ENCODE measurements around the gene CCND2.

CCND2 gene

DNA sequence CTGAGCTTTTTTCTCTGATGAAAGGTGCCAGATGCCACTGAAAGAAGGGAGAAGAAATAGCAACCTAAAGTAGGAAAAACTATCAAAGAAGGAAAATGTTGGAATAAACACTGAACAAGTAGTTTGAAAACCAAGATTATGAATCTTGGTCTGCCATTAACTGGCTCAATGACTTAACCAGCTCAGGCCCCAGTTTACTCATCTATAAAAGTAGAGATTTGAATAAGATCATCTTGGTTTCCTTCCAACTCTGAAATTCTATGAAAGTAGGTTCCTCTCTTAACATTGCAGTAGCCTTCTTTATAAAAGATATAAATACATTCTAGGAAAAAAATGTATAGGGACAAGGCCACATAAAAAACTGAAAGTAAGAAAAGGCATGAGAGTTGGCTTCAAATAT, 16.1 kb upstream of the CCND2 start:
- DNase-seq, result no peak

DNA sequence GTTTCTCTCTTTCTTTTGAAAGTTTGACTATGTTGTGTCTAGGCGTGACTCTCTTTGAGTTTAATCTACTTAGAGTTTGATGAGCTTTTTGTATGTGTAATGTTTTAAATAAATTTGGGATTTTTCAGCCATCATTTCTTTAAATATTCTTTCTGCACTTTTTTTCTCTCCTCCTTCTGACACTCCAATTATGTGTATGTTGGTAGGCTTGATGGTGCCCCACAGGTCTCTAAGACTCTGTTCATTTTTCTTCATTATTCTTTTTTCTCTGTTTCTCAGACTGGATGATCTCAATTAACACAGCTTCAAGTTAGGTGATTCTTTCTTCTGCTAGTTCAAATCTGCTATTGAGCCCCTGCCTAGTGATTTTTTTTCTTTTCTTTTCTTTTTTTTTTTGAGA, 14.5 kb upstream of the CCND2 start:
- no peak for DNase-seq

DNA sequence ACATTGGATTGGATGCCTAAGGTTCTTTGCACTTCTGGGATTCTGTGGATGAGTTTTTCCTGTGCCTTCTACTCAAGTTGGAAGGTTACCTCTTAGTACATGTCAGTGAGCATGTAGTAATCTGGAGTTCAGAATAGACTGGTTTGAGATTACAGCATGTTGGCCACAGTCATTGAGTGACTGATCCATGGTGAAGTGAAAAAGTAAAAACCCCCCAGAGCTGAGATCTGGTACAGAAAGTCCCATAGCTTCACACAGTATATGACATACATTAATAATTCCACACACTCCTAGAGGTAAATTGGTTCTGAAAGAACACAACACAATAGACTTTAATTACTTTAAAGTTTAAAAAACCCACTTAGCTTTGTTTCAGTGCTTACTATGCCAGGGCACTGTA, 11.9 kb upstream of the CCND2 start:
- no peak for DNase-seq

- DNase-seq, result no peak
Observed at GRCh38 chr12:4265280-4265679, 8.3 kb upstream of the CCND2 start.

- no peak for DNase-seq
Observed at GRCh38 chr12:4266990-4267389, 6.6 kb upstream of the CCND2 start.

DNA sequence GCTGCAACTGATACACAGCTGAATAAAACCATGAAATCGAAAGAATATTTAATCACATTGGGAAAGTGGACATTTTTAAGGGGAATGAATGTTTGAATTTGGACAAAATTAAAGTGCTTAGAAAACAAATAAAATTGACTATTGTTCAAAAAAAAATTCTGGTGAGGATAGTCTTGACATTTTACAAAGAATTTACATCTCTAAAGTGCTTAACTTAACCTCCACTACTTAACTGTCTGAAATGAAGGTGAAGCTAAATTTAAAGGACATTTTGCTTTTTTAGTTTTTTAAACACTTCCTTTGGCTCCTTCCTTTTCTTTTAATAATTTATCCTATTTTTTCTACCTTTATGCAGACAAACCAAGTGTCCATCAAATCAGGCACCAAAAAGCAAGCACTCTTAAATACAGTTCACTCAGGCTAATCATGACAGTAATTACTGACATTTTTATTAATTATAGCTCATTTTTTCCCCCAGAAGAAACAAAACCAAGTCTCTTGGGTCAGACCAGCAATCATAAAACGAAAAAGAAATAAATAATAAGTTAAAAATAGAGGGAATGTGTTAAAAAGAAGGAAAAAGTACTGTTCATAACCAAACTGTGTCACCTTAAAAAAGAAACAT, 5.7 kb upstream of the CCND2 start:
- DNase-seq, result no peak

DNA sequence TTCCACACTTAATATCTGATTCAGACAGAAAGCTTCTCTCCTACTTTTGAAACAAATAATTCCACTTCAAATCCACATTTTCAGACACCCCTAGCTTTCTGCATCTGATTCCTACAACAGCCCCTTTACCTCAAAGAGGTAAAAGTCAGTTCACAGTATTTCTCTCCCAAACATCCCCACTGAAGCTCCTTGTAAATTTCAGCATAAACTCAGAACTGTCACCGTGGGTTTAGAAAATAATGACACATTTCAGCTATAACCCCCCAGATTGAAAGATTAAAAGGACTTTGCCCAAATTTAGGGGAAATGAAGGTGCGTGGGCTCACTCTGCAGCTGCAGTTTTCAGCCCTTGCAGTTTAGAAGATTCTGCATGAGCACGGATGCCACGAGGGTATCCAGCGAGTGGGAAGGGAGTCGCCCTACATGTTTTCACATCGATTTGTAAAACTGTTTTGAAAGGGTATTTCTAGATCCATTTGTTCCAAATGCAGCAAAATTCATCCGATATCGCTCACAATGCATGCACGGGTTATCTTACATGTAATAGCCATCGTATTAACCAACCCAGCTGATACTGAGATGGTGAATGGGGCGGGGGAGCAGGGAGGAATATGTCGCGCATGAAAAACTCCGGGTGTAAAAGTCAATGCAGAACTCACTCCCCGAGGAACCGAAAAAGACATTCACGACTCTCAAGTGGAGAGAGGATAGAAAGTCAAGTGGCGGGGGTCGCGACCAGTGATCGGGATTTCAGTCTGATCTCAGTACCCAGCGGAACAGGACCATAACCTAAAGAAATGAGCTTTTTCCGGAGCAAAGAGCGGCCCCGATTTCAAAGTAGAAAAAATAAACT, 5.0 kb upstream of the CCND2 start:
- DNase-seq, result no peak

GRCh38 chr12:4269279-4269991, 4.1 kb upstream of the CCND2 start:
- DNase-seq, result peak; percentile 1

- no peak for DNase-seq
Observed at GRCh38 chr12:4270016-4270830, 3.3 kb upstream of the CCND2 start.

GRCh38 chr12:4270831-4271716, 2.5 kb upstream of the CCND2 start:
- no peak for DNase-seq

DNA sequence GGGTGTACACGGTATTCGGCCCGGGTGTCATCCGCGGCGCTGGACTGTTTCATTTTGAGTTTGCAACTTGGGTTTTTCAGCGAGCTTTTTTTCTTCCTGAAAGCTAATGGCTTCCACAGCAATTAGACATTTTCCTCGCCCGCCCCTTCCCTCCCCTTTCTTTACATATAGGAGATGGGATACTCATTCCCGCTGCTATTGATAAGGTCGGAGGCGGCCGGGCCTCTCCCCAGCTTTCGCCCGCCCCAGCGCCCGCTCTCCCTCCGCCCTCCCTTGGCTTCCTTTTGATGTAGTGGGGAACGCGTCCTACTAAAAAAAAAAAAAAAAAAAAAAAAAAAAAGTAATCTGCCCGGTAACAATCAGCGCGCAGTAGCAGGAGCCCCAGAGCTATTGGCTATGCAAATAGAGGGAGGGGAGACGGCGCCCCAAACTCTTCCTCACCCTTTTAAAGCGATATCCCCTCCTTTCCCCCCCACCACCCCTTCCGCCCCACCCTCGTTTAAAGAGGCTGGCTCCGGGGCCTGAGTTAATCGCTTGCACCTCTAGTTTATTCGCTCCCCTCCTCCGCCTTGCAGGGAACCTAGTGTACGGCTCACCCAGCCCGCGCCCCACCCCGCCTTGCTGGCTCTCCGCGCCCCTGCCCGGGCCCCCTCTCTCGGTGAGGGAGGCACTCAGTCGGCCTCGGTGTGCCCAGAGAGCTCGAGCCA, 1.7 kb upstream of the CCND2 start:
- no peak for DNase-seq

DNA sequence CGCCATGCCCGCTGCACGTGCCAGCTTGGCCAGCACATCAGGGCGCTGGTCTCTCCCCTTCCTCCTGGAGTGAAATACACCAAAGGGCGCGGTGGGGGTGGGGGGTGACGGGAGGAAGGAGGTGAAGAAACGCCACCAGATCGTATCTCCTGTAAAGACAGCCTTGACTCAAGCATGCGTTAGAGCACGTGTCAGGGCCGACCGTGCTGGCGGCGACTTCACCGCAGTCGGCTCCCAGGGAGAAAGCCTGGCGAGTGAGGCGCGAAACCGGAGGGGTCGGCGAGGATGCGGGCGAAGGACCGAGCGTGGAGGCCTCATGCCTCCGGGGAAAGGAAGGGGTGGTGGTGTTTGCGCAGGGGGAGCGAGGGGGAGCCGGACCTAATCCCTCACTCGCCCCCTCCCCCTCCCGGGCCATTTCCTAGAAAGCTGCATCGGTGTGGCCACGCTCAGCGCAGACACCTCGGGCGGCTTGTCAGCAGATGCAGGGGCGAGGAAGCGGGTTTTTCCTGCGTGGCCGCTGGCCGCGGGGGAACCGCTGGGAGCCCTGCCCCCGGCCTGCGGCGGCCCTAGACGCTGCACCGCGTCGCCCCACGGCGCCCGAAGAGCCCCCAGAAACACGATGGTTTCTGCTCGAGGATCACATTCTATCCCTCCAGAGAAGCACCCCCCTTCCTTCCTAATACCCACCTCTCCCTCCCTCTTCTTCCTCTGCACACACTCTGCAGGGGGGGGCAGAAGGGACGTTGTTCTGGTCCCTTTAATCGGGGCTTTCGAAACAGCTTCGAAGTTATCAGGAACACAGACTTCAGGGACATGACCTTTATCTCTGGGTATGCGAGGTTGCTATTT, 914 bp upstream of the CCND2 start:
- DNase-seq, result no peak

DNA sequence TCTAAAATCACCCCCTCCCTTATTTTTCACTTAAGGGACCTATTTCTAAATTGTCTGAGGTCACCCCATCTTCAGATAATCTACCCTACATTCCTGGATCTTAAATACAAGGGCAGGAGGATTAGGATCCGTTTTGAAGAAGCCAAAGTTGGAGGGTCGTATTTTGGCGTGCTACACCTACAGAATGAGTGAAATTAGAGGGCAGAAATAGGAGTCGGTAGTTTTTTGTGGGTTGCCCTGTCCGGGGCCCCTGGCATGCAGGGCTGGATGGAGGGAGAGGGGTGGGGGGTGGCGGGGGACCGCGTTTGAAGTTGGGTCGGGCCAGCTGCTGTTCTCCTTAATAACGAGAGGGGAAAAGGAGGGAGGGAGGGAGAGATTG, 300 bp upstream of the CCND2 start:
- DNase-seq, result no peak

DNA sequence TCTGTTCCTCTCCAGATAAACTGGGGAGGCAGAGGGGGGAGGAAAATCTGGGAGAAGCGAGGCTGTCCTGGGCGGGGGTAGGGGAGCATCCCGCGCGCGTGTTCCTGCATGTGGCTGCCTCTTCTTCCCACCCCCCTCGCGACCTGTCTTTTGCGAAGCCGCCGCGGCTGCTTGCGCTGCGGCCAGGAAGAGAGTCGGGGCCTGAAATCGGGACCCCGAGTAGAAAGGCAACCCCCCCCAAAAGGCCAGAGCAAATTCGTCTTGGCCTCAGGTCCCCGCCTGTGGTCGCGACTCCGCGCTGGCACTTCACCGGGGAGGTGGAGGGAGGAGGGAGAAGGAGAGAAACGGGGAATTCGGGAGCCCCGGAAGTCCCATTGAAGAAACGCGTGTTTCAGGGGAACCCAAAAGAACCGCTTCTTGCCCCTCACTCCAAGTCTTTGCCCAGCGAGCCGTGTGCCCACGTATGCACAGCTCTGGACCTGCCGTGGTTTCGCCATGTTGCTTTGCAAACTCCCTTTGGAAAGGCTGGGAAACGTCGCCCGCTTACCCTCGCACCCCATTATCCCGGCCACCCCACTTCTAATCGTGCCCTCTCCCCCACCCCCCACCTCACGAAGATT, 944 bp downstream of the CCND2 start:
- no peak for DNase-seq

DNA sequence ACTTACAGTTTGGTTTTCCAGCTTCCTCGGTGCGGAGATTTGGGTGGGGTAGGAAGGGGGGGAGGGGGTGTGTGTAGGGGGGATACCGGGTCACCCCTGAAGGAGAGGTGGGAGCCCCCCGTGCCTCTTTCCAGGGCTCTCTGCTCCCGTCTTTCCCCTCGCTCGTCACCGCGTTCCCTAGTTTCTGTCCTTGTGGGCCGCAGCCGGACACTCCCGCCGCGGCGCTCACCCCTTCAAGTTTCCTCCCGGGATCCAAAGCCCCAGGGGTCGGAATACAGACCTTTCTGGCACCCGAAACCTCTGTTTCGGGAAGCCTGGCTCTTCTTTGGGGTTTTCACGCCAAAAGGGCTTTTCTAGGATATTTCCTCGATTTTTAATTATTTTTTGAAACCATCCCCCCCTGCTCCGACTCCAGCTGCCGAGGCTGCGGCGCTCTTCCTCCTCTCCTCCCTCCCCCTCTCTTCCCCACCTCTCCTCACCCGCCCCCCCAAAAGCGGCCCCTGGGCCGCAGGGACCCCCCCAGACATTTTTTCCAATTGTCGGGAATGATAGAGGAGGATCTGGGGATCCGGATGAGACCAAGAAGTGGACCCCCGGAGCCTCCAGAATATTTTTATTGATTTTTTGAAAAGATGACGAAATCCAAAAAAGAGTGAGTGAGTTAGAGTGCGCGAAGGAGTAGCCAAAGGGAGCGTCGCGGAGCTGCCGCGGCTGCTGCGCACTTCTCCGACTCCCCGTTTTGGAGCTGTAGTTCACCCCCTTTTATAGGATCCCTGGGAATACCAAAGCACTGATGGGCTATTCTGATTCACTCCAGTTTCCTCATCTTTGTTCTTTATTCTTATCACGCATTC, 1.7 kb downstream of the CCND2 start:
- no peak for DNase-seq

DNA sequence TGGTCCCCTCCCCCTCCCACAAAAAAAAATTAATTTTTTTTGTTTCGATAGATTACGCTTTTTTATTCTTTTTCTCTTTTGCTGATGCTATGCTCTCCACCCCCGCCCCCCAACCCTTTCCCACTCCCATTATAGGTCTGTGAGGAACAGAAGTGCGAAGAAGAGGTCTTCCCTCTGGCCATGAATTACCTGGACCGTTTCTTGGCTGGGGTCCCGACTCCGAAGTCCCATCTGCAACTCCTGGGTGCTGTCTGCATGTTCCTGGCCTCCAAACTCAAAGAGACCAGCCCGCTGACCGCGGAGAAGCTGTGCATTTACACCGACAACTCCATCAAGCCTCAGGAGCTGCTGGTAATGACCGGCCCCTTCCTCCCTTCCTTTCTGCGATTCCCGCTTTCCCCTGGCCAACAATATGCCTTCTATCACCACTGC, 2.3 kb downstream of the CCND2 start:
- no peak for DNase-seq

DNA sequence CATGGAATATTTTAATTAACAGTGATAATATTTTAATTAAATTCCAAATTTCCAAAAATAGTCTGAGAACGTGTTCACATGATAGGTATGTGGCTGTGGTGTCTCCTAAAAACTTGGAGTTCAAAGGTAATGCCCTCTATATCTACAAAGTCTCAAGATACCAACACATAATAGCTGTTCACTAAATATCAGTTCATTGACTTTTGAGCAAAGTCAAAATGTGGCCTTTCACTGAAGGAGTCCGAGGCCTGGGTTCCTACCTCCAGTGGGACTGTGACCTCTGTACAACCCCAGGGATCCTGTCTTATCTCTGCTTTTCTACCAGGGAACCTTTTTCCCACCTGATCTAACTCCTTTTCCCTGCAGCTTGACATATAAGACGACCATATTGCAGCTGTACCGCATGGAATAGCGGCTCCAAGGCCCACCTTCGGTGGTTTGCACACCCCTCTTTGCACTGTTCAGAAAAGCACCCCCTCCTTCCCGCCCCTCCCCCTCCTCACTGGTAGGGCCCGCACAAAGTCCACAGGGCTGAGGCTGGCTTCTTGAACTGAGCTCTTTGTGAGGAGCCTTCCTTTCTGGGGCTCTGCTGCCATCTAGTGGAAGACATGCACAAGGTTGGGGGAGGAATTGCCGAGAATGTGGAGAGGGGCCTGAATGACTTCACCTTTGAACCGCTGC, 3.1 kb downstream of the CCND2 start:
- peak; percentile 53 for DNase-seq

GRCh38 chr12:4277205-4277543, 3.6 kb downstream of the CCND2 start:
- no peak for DNase-seq
